Fibroblast of lung (primary cell): ENCODE measurements around the gene ALDH3B2. TPM values are rescaled to one million over a fixed set of nuclear protein-coding genes. Genes with fewer than 3 reads are reported as not detected.

Experiments used
- DNase-seq, 2 donors: peaks; one replicate each; pipeline versions ENCODE4 v3.0.0 to v3.0.0-alpha.2; 2010; ENCODE audit warnings: low read depth in 2 of 2
- H2AFZ ChIP-seq: 2 replicates; pipeline ENCODE4 v1.5.1; 2012; ENCODE audit warnings: low read length, control low read depth, inconsistent platforms
- H3K27ac ChIP-seq: 2 replicates; pipeline ENCODE4 v1.5.1; 2011; ENCODE audit warnings: low read length, control low read depth; ENCODE audit not compliant: insufficient read depth
- H3K27me3 ChIP-seq: 2 replicates; pipeline ENCODE4 v1.5.1; 2011; ENCODE audit warnings: mild to moderate bottlenecking, low read length; ENCODE audit not compliant: control insufficient read depth, insufficient read depth
- H3K36me3 ChIP-seq: 2 replicates; pipeline ENCODE4 v1.5.1; 2011; ENCODE audit warnings: low read length; ENCODE audit not compliant: control insufficient read depth, insufficient read depth
- H3K4me1 ChIP-seq: 2 replicates; pipeline ENCODE4 v1.5.1; 2011; ENCODE audit warnings: low read length; ENCODE audit not compliant: control insufficient read depth, insufficient read depth; ENCODE audit errors: extremely low read depth
- H3K4me2 ChIP-seq: 2 replicates; pipeline ENCODE4 v1.5.1; 2011; ENCODE audit warnings: low read length, control low read depth; ENCODE audit not compliant: insufficient read depth; ENCODE audit errors: extremely low read depth
- H3K4me3 ChIP-seq, 4 experiments: fragments of 200-600 bp in 1 of 4; sonication (generic) in 1 of 4; replicated peaks in 1 of 4; 2 replicates each; pipeline ENCODE4 v1.5.1; 2011 to 2016; ENCODE audit warnings: low read length in 4 of 4, low read depth in 3 of 4, mild to moderate bottlenecking in 3 of 4, control low read depth in 2 of 4, inconsistent platforms in 1 of 4, mixed read lengths in 1 of 4; ENCODE audit not compliant: insufficient read depth in 1 of 4; ENCODE audit errors: control extremely low read depth in 1 of 4
- H3K79me2 ChIP-seq: 2 replicates; pipeline ENCODE4 v1.5.1; 2012; ENCODE audit warnings: mild to moderate bottlenecking, low read length, inconsistent platforms; ENCODE audit not compliant: control insufficient read depth, insufficient read depth
- H3K9ac ChIP-seq: 2 replicates; pipeline ENCODE4 v1.5.1; 2011; ENCODE audit warnings: mild to moderate bottlenecking, low read length, control low read depth; ENCODE audit not compliant: insufficient read depth
- H3K9me3 ChIP-seq: 2 replicates; pipeline ENCODE4 v1.5.1; 2012; ENCODE audit warnings: low read depth, low read length; ENCODE audit not compliant: control insufficient read depth, insufficient read depth
- H4K20me1 ChIP-seq: 2 replicates; pipeline ENCODE4 v1.5.1; 2011; ENCODE audit warnings: low read length; ENCODE audit not compliant: control insufficient read depth, insufficient read depth; ENCODE audit errors: extremely low read depth
- EZH2 ChIP-seq: IDR thresholded peaks from 2 replicates; pipeline ENCODE4 v1.5.1; 2012; ENCODE audit warnings: low read length, control low read depth, mild to moderate bottlenecking; ENCODE audit errors: missing control alignments
- polyA plus RNA-seq, 2 donors: library from polyadenylated mRNA; depleted of rRNA in 1 of 2; stranded (reverse) in 1 of 2; unstranded in 1 of 2; fragments of >200 nt; gene quantifications; 2 replicates each; pipeline ENCODE4 v1.2.1, GENCODE V29; 2011 to 2012; ENCODE audit warnings: missing spikeins in 1 of 2
- total RNA-seq: library from RNA; depleted of rRNA; stranded (reverse); fragments of >200 nt; gene quantifications from 2 replicates; pipeline ENCODE4 v1.2.1, GENCODE V29; 2014
- TF ChIP-seq, protein P1 (sequence below), 2 donors: IDR thresholded peaks in 1 of 2; conservative IDR thresholded peaks in 1 of 2; 1 replicate in 1 of 2; 2 replicates in 1 of 2; pipeline ENCODE4 v1.5.1; 2011 to 2012; ENCODE audit warnings: low read length in 2 of 2, control low read depth in 1 of 2, inconsistent platforms in 1 of 2, low read depth in 1 of 2, mild to moderate bottlenecking in 1 of 2

Gene ALDH3B2
- total and polyA plus RNA-seq, 2 donors (not counting 1 experiment from before 2014, with no cell fraction given): not detected

DNA sequence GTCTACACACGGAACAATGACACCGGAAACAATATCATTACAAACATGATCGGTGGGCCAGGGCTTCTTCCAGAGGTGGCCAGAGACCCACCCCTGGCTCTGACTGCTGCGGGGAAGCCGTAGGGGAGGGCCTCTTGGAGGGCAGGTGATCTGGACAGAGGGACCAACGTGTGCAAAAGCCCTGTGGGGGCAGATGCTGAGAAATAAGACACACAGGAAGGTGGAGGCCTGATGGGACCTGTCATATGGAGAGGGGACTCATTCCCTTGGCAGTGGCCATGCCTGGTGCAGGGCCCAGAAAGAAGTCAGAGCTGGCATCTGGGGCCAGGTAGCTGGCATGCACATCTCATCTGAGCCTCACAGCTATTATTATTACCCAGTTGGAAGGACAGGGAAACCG is 1.1 kb downstream of the ALDH3B2 start:
- H3K4me2 ChIP-seq: no peak overlapping the region
- no peak overlapping the region for H3K9ac ChIP-seq
- no peak overlapping the region for H3K4me3 ChIP-seq
- H3K9me3 ChIP-seq: no peaks in the 10 kb centered on the region
- H2AFZ ChIP-seq: no peak overlapping the region
- H3K36me3 ChIP-seq: no peaks in the 10 kb centered on the region
- no peaks in the 10 kb centered on the region for H3K4me1 ChIP-seq
- no peak for TF ChIP-seq EZH2
- TF ChIP-seq, protein P1, sequence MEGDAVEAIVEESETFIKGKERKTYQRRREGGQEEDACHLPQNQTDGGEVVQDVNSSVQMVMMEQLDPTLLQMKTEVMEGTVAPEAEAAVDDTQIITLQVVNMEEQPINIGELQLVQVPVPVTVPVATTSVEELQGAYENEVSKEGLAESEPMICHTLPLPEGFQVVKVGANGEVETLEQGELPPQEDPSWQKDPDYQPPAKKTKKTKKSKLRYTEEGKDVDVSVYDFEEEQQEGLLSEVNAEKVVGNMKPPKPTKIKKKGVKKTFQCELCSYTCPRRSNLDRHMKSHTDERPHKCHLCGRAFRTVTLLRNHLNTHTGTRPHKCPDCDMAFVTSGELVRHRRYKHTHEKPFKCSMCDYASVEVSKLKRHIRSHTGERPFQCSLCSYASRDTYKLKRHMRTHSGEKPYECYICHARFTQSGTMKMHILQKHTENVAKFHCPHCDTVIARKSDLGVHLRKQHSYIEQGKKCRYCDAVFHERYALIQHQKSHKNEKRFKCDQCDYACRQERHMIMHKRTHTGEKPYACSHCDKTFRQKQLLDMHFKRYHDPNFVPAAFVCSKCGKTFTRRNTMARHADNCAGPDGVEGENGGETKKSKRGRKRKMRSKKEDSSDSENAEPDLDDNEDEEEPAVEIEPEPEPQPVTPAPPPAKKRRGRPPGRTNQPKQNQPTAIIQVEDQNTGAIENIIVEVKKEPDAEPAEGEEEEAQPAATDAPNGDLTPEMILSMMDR (conservative IDR thresholded peaks at IDR 0.05 in 1 of 2, IDR thresholded peaks at IDR 0.05 in 1 of 2; ENCODE audit: low read depth in 1 of 2, low read length in 2 of 2): no peak
- H3K79me2 ChIP-seq: no peaks in the 10 kb centered on the region
- DNase-seq: no peak
- no peaks in the 10 kb centered on the region for H3K27me3 ChIP-seq
- H4K20me1 ChIP-seq: no peaks in the 10 kb centered on the region
- H3K27ac ChIP-seq: no peak overlapping the region

- TF ChIP-seq, protein P1 (conservative IDR thresholded peaks at IDR 0.05 in 1 of 2, IDR thresholded peaks at IDR 0.05 in 1 of 2; ENCODE audit: low read depth in 1 of 2, low read length in 2 of 2): no peak
- TF ChIP-seq EZH2: no peak
- no peaks in the 10 kb centered on the region for H3K27me3 ChIP-seq
- no peaks in the 10 kb centered on the region for H3K79me2 ChIP-seq
- no peak overlapping the region for H2AFZ ChIP-seq
- no peak for DNase-seq
- no peaks in the 10 kb centered on the region for H3K9me3 ChIP-seq
- H4K20me1 ChIP-seq: no peaks in the 10 kb centered on the region
- no peak overlapping the region for H3K4me3 ChIP-seq
- no peak overlapping the region for H3K9ac ChIP-seq
- no peaks in the 10 kb centered on the region for H3K36me3 ChIP-seq
- no peaks in the 10 kb centered on the region for H3K4me1 ChIP-seq
- H3K27ac ChIP-seq: no peak overlapping the region
- H3K4me2 ChIP-seq: no peak overlapping the region
Measured at GRCh38 chr11:67671211-67671520, 3.3 kb downstream of the ALDH3B2 start.

DNA sequence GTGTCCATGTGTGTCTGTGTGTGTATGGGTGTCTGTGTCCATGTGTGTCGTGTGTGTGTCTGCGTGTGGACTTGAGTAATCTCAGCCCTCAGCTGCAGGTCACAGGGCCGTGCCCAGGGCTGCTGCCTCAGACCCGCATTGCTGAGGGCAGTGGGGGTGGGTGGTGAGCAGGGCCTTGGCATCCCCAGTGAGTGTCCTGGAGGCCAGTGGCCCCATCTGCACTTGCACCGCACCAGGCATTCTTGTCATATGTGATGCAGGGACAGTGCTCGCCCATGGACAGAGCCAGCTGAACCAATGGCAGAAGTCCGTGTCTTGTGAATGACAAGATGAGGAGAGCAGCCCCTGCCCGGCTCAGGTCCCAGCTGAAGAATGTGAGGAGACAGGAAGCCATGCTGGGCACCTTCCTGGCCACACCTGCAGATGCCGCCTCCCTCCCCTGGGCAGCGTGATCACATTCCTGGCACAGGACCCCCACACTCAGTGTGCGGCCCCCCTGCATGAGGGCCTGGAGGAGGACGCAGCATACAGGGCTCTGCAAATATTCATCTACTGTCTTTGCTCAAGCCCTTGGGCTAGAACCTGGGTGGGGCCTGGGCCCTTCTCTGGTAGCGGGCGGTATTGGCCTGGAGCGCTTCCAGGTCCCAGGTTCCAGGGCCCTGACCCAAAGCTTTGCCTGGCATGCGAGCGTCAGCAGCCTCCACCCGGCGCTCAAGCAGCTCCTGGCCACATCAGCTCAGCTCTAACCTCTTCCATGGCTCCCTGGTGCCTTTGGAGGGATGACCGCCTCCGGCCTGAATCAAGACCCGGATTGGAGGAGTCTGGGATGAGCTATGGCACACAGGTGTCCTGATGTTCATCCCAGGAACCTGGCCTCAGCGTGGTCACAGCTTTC is 3.9 kb downstream of the ALDH3B2 start:
- Histone ChIP-seq H3K79me2 (no peaks in the 10 kb centered on the region), H3K27me3 (no peaks in the 10 kb centered on the region), H3K27ac (no peak overlapping the region), H3K9me3 (no peaks in the 10 kb centered on the region), H4K20me1 (no peaks in the 10 kb centered on the region), H3K4me3 (no peak overlapping the region), H3K36me3 (no peaks in the 10 kb centered on the region), H3K4me2 (no peak overlapping the region), H3K4me1 (no peaks in the 10 kb centered on the region), H2AFZ (no peak overlapping the region), H3K9ac (no peak overlapping the region)
- no peak for DNase-seq
- TF ChIP-seq, protein P1 (conservative IDR thresholded peaks at IDR 0.05 in 1 of 2, IDR thresholded peaks at IDR 0.05 in 1 of 2; ENCODE audit: low read depth in 1 of 2, low read length in 2 of 2): no peak
- no peak for TF ChIP-seq EZH2
